Stimulated activated CD8-positive, alpha-beta memory T cell treated with anti-CD3 and anti-CD28 coated beads, Interleukin-4, amount 100 ng/mL, for 1 hour (primary cell): ENCODE data around the gene FANCL.
"Not testable (repeated sequence)": the region's sequence is repeated elsewhere in the genome, so short reads cannot be mapped to it uniquely, and the experiment has no call there.

ENCODE experiments used
- DNase-seq, 2 donors: peaks; one replicate each; pipeline ENCODE4 v3.0.0-alpha.2; 2020; ENCODE audit warnings: low read depth in 2 of 2, low spot score in 1 of 2

FANCL gene

GRCh38 chr2:58240670-58241545, at the start of gene FANCL:
Gene FANCL, minus strand, starts transcription at chr2:58241325. Its CDS starts 12 bp downstream, at chr2:58241313.
- peak; percentile 16 to 33 for DNase-seq

- DNase-seq: no peak
These were observed 47.9 kb upstream of the FANCL start for GRCh38 chr2:58289029-58289428.

GRCh38 chr2:58283931-58284330, 42.8 kb upstream of the FANCL start:
- no peak for DNase-seq

- DNase-seq: not testable (repeated sequence)
These were observed 34.0 kb upstream of the FANCL start for GRCh38 chr2:58275144-58275543.

GRCh38 chr2:58271826-58272225, 30.7 kb upstream of the FANCL start:
- no peak for DNase-seq

- no peak for DNase-seq
These were observed 27.6 kb upstream of the FANCL start for GRCh38 chr2:58268685-58269084.

- DNase-seq: no peak
These were observed 25.1 kb upstream of the FANCL start for GRCh38 chr2:58266211-58266610.

- no peak for DNase-seq
These were observed 20.1 kb upstream of the FANCL start for GRCh38 chr2:58261209-58261608.

GRCh38 chr2:58258456-58258855, 17.3 kb upstream of the FANCL start:
- DNase-seq: not testable (repeated sequence)

GRCh38 chr2:58251331-58252201, 10.4 kb upstream of the FANCL start:
- not testable (repeated sequence) for DNase-seq

- DNase-seq: no peak
These were observed 380 bp upstream of the FANCL start for GRCh38 chr2:58241546-58241864.

- no peak for DNase-seq
These were observed 1.7 kb downstream of the FANCL start for GRCh38 chr2:58239243-58239925.

GRCh38 chr2:58237741-58238140, 3.4 kb downstream of the FANCL start:
- no peak for DNase-seq

- DNase-seq: no peak
These were observed 5.1 kb downstream of the FANCL start for GRCh38 chr2:58235984-58236383.

- DNase-seq: no peak
These were observed 6.0 kb downstream of the FANCL start for GRCh38 chr2:58235170-58235569.

GRCh38 chr2:58228299-58228698, 12.8 kb downstream of the FANCL start:
- DNase-seq: no peak

- no peak for DNase-seq
These were observed 13.8 kb downstream of the FANCL start for GRCh38 chr2:58227171-58227917.

GRCh38 chr2:58221909-58222308, 19.2 kb downstream of the FANCL start:
- DNase-seq: no peak

GRCh38 chr2:58215429-58215828, 25.7 kb downstream of the FANCL start:
- no peak for DNase-seq

GRCh38 chr2:58210951-58211568, 30.1 kb downstream of the FANCL start:
- DNase-seq: not testable (repeated sequence)
